22Rv1 (cell line): ENCODE data around the gene SLC6A5.

Experiments used
- H3K27ac ChIP-seq: fragments of 450-650 bp; 2 replicates; pipeline ENCODE4 v1.5.1; 2017
- CTCF ChIP-seq: fragments of 450-650 bp; IDR thresholded peaks from 2 replicates; pipeline ENCODE4 v1.5.1; 2017; ENCODE audit warnings: mild to moderate bottlenecking
- ZFX ChIP-seq: fragments of 450-650 bp; IDR thresholded peaks from 2 replicates; pipeline ENCODE4 v1.6.1; 2017; ENCODE audit warnings: antibody characterized with exemption, borderline replicate concordance

Gene SLC6A5

GRCh38 chr11:20623252-20623651, 23.8 kb downstream of the SLC6A5 start:
- H3K27ac ChIP-seq: no peak overlapping the region
- TF ChIP-seq CTCF (no peak), ZFX (no peak)

GRCh38 chr11:20626279-20626678, 26.9 kb downstream of the SLC6A5 start:
- no peak overlapping the region for H3K27ac ChIP-seq
- TF ChIP-seq CTCF (no peak), ZFX (no peak)

GRCh38 chr11:20627026-20627425, 27.6 kb downstream of the SLC6A5 start:
- H3K27ac ChIP-seq: no peak overlapping the region

GRCh38 chr11:20627701-20628100, 28.3 kb downstream of the SLC6A5 start:
- no peak overlapping the region for H3K27ac ChIP-seq
- no peak for TF ChIP-seq CTCF
- no peak for TF ChIP-seq ZFX

More at GRCh38 chr11:20627026-20627425, 27.6 kb downstream of the SLC6A5 start:
- TF ChIP-seq ZFX (no peak), CTCF (no peak)

GRCh38 chr11:20631519-20632168, 32.2 kb downstream of the SLC6A5 start:
- TF ChIP-seq CTCF (no peak), ZFX (no peak)
- no peak overlapping the region for H3K27ac ChIP-seq

- H3K27ac ChIP-seq: no peak overlapping the region
- TF ChIP-seq ZFX (no peak), CTCF (no peak)
Observed at GRCh38 chr11:20632169-20632532, 32.7 kb downstream of the SLC6A5 start.

GRCh38 chr11:20634044-20634443, 34.6 kb downstream of the SLC6A5 start:
- no peak overlapping the region for H3K27ac ChIP-seq
- TF ChIP-seq CTCF (peak; percentile 45), ZFX (no peak)
